GM10847 (cell line): ENCODE results near the gene GRK5.

ENCODE experiments used
- POLR2A ChIP-seq: IDR thresholded peaks from 2 replicates; pipeline ENCODE4 v1.6.1; 2011; ENCODE audit not compliant: insufficient read length; ENCODE audit errors: extremely low read depth

Gene GRK5

DNA sequence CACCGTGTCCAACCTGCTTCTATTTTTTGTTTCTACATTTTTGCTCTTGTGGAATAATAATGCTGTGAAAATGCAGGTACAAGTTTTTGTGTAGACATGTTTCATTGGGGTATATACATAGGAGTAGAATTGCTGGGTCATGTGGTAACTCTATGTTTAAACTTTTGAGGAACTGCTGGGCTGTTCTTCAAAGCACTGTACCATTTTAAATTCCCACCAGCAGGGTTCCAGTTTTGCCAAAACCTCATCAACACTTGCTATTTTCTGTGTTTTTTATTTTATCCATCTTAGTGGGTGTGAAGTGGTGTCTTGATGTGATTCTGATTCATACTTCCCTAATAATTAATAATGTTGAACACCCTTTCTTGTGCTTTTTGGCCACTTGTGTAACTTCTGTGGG is 196.6 kb downstream of the GRK5 start:
- no peak for TF ChIP-seq POLR2A

DNA sequence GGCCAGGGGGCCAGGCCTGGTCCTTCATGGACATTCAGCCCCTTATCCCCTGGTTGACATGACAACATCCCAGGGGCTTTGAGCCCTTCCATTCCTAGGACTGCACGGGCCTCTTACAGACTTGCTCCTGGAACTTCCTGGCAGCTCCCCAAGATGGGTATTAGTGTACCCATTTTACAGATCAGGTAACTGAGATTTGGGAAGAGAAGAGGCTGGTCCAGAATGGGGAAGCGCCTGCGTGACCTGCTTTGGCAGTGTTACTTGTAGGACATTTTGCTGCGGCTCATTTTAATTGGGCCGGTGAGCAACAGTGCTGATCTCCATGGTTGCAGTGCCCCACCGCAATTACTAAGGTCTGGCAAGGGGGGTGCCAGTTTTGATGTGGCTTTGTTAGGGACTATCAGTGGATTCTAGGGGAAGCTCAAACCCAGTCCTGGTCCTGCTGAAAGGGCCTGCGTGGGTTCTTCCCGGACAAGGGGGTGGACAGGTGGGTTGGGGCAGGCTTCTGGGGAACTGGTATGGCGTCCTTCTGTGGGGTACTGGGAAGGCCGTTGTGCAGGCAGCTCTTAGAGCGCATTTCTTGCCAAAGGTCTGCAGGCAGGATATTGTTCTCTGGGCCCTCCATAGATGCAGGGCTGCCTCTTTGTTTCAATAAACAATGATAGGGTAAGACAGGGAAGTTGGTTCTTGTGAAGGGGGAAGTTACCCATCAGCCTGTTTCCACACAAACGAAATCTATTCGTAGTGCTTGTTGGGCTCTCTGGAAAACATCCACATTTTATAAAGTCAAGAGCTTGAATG is 197.5 kb downstream of the GRK5 start:
- TF ChIP-seq POLR2A, result no peak

DNA sequence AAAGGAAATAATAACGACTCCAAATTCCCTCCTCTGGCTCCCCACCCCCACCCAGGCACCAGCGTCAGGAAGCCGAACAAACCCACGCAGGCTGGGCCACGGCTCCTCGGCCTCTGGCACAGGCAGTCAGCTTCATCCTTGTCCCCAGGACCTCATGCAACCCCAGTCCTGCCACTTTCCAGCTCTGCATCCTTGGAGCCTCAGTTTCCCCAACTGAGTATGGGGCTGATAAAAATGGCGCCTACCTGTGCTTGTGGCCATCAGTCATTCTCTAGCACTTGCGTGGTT is 198.1 kb downstream of the GRK5 start:
- TF ChIP-seq POLR2A, result no peak

DNA sequence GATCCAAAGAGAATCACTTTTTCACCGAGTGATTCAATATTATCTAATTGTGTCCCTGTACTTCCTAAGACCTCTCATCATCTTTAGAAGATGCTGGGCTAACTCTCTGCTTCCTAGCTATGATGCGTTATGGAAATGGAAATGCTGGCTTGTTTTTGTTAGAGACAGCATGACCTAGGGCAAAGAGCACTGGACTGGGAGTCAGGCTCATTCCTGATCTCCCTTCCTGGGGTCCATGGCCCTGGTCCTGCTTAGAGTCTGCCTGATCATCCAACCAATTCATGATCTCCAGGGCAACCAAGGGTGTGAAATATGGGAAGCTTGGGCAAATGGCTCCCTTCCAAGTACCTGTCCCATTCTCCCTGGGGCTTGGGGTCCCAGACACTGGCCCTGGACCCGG is 198.8 kb downstream of the GRK5 start:
- TF ChIP-seq POLR2A, result no peak

DNA sequence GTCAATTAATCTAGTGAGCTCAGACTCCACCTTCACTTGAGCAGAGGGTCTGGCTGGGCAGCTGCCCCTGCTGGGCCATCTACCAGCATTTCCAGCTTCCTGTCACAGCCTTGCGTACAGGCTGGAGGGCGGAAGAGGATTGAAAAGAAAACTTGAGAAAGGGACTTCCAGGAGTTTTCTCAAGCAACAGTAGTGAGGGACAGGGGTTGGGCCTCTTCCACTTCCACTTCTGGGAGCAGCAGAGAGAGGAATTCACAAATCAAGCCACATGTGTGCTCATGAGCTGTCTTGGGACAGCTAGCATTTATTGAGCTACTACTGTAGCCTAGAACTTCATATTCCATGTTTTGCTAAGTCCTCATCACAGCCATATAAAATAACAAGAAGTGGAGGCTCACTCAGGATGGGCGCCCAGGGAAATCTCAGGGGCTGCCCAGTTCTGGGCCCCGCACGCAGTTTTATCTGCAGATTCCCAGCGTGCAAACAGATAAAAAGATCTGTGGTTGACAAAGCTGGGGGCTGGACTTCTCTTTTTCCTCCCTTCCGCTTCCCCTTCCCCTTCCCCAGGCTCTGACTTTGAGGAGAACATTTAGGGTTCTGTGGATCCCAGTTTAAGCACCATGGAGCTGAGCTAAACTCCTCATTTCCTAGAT is 199.4 kb downstream of the GRK5 start:
- TF ChIP-seq POLR2A, result no peak

DNA sequence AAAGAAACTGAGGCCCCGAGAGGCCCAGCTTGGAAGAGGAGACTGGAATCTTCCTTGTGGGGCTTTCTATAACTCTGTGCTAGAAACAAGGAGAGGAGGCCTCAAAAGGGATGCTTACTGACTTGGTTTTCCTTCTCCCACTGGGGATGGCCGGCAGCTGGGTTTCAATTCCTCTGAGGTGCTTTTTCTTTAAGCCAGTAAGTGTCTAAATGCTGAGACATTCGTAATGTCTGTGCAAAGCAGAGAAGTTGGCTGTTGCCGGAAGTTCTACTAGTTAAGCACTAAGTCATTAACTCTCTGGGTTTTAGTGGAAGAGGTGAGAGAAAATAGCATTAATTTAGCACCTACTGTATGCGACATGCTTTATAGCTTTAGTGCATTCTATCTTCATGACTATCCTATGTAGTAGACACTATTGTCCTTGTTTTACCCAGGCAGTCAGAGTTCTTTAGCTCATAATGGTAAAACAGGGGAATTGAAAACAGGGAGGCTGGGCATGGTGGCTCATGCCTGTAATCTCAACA is 199.9 kb downstream of the GRK5 start:
- no peak for TF ChIP-seq POLR2A

DNA sequence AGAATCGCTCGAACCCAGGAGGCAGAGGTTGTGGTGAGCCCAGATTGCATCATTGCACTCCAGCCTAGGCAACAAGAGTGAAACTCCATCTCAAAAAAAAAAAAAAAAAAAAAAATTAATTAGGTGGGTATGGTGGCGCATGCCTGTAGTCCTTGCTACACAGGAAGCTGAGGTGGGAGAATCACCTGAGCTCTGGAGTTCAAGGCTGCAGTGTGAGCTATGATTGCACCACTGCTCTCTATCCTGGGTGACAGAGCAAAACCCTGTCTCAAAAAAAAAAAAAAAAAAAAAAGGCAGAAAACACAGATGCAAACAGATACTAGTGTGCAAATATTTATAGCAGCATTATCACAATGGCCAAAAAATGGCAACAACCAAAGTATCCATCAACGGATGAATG is 200.7 kb downstream of the GRK5 start:
- TF ChIP-seq POLR2A, result no peak

DNA sequence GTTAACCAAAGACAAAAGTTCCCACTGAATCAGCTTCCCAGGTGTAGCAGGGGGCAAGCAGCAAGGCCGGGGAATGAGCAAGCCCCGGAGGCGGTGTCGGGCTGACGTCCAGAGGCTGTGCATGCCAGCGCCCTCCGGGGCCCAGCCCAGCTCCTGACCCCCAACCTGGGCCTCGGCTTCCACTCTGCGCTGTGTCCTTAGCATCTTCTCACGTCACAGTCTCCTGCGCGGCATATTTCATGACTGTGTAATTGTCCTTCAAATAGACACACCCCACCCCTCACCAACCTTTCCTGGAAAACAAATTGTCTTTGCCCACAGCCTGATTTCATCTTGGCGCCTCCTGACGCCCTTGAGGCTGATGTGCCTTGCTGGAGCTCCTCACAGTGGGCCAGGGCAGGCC is 201.6 kb downstream of the GRK5 start:
- TF ChIP-seq POLR2A, result no peak

DNA sequence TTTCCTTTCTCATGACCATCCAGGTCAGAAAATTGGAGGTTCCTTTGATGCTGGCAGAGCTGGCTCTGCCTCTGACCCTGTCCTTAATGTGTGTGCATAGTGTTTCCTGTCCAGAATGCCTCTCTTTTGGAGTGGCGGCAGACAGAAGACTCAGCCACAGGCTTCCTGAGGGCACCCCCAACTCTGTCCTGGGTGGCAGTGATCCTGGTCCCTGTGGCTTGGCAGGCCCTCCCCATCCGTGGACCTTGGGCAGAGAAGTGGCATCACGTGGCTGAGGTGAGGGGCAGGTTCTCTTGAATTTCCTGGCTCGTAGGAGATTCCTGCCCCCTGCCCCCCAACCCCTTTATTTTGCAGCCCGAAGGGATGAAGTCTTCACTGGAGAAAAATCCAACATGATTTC is 202.0 kb downstream of the GRK5 start:
- no peak for TF ChIP-seq POLR2A

DNA sequence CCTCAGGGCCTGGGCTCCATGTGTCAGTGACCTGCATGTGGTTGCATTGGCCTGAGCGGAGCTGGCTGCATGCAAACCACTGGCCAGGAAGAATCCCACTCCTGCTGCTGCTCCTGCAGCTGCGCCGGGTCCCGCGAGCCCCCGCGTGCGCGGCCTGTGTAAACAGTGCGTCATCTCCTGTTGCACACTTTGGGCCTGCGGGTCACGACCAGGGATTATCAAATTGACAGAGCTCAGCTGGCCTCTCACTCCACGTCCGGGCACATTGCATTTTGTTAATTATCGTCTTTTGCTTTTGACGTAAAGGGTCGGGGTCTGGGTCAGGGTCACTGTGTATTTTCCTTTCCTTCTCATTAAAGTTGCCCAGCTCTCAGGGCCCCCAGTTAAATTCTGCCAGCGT is 202.5 kb downstream of the GRK5 start:
- no peak for TF ChIP-seq POLR2A

DNA sequence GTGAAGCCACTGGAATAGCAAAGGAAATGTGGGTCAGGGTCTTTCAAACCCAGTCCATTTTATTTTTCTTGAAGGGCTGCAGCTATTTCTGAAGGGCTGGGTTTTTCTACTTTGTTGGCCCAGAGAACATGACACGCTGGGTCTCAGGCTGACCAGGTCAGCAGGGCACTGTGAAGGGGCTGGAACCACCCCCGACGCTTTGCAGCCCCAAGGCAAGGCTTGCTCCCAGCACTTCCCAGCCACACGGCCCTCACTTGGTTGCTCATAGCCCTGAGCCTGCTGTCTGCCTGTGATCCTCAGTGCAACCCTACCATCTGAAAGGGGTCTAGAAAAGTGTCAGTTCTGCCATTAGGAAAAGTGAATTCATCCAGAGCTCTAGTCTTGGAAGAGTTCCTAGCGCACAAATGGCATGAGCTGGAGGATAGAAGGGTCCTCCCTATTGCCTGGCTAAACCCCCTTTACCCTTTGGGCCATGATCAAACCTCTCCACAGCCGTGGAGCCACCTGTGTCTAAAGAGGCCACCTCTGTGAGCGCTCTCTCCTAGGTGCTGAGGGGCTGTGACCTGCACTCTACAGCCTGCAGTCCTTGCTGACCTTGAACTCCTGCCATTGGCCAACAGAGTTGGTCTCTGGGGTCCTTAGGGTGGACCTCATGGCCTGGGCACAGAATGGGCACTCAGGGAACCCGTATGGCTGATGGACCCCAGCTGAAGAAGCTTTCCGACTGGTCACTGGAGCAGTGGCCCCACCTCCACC is 203.2 kb downstream of the GRK5 start:
- no peak for TF ChIP-seq POLR2A

DNA sequence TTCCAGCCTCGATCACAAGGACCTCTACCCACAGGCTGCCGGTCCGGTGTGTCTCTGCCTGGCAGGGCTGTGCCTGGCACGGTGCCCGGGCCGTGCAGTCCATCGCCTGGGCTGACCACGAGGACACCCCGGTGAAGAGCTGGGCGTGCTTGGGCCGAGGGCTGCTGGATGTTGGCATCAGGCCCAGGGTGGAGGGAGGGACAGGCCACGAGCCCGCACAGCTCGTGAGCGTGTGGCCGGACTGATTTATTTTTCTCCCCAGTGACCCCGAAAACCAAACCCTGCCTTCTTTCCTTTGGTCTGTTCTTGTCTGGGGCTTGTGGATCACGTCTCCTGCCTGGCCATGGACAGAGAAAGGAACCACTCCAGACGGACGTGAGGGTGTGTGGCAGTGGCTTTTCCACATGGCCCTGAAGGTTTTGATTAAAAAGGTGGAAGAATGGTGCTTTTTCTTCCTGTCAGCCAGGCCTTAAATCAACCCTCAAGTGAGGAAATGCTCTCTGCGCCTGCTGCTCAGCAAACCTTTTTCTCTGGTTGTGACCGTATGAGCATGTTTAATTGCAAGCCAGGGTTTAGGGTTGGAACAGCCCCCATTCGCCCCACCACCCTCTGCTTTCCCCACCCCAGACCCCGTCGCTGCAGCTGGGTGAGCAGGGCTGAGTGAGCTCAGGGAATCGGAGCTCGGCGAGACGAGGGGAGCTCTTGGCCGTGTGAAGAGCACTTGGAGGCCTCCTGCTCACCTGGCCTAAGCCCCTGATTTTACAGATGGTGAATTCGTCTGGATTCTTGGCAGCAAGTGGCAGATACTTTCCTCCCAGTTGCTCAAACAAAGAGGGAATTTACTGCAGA is 205.1 kb downstream of the GRK5 start:
- no peak for TF ChIP-seq POLR2A

DNA sequence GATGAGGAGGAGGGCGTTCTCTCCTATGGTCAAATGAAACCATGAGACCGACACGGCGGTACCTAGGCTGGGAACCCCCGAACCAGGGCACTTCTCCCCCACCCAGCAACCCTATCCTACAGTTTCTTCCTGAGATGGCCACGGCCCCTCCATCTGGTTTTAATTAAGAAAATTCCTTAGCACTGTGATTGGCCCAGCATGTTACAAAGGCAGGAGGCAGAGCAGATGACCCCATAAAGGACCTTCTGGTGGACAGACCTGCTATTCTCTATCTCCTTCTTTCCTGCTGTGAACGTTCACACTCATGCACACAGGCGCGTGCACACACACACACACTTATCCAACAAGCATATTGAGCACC is 205.7 kb downstream of the GRK5 start:
- no peak for TF ChIP-seq POLR2A

DNA sequence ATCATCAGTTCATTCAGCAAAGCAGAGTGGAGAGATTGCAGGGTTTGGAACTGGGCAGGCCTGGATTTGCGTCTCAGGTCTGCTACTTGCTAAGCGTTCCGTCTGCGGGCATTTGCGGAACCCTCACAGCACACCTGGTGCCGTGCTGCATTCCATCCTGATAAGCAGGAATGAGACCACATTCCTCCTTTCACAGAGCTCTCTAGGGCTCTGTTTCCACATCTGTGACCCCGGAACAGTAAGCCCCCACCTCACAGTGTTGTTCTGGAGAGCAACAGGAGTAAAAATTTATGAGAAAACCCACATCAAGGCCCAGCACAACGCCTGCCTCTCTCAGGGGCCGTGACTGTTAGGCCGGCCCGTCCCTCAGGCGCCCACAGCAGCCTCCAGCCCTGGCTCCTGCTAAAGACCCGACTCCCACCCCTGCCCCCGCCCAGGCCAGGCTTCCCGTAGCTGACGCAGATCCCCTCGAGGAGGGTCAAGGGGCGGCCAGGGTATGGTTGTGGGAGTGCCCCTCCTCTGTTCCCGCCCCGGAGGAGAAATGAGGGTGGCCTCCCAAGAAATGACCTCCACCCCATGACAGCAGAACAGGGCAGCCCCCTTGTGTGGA is 206.2 kb downstream of the GRK5 start:
- no peak for TF ChIP-seq POLR2A

DNA sequence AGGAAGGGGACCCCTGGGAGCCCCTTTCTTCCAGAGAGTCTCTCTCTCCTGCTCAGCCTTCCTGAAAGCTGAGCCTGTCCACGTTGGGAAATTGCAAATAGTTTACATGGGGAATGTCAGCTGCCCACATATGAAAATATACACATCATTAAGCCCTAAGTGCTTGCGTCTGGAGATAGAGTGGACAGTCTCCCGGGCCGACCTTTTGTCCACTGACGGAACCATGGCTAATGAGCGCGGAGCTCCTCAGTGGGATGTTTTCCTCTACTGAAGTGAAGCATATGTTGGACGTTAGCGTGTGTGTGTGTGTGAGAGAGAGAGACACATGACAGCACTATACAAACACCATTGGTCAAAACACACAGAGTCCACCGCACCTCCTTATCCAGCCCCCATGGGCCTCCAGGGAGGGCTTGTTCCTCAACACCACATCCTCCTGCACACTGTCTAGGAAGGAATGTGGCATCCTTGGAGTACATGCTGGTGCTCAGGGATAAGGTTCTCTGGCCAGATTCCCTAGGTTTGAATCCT is 206.8 kb downstream of the GRK5 start:
- no peak for TF ChIP-seq POLR2A
